H9 (cell line): ENCODE measurements around the gene C14orf132. TPM values are rescaled to one million over a fixed set of nuclear protein-coding genes. Genes with fewer than 3 reads are reported as not detected.

ENCODE experiments used
- DNase-seq: peaks from one replicate; pipeline ENCODE4 v3.0.0-alpha.2; 2017
- H2AFZ ChIP-seq: one replicate; pipeline ENCODE4 v1.6.1; 2013; ENCODE audit warnings: mild to moderate bottlenecking, low read length, control low read depth, moderate library complexity
- H2AK5ac ChIP-seq: 2 replicates; pipeline ENCODE4 v1.6.1; 2013; ENCODE audit warnings: low read length, control low read depth, mixed read lengths; ENCODE audit not compliant: insufficient read length
- H2BK120ac ChIP-seq: one replicate; pipeline ENCODE4 v1.6.1; 2013; ENCODE audit warnings: low read depth, mild to moderate bottlenecking, low read length, control low read depth, inconsistent platforms; ENCODE audit not compliant: poor library complexity, severe bottlenecking
- H2BK12ac ChIP-seq: 2 replicates; pipeline ENCODE4 v1.6.1; 2013; ENCODE audit warnings: low read length, control low read depth, mixed read lengths, low read depth; ENCODE audit not compliant: insufficient read length
- H2BK15ac ChIP-seq: 2 replicates; pipeline ENCODE4 v1.6.1; 2013; ENCODE audit warnings: low read depth, low read length, control low read depth
- H2BK20ac ChIP-seq: one replicate; pipeline ENCODE4 v1.6.1; 2013; ENCODE audit warnings: low read depth, mild to moderate bottlenecking, low read length, control low read depth, inconsistent platforms; ENCODE audit not compliant: poor library complexity, severe bottlenecking
- H2BK5ac ChIP-seq: 2 replicates; pipeline ENCODE4 v1.6.1; 2013; ENCODE audit warnings: low read length, control low read depth, mixed read lengths; ENCODE audit not compliant: insufficient read length
- H3K14ac ChIP-seq: 2 replicates; pipeline ENCODE4 v1.6.1; 2013; ENCODE audit warnings: low read length, control low read depth; ENCODE audit not compliant: insufficient read depth
- H3K18ac ChIP-seq: 2 replicates; pipeline ENCODE4 v1.6.1; 2013; ENCODE audit warnings: low read depth, mild to moderate bottlenecking, mixed read lengths, low read length, control low read depth; ENCODE audit not compliant: insufficient read length
- H3K23ac ChIP-seq: 2 replicates; pipeline ENCODE4 v1.6.1; 2013; ENCODE audit warnings: low read length, control low read depth, mixed read lengths, low read depth; ENCODE audit not compliant: insufficient read length
- H3K23me2 ChIP-seq: 2 replicates; pipeline ENCODE4 v1.6.1; 2013; ENCODE audit warnings: low read depth, mild to moderate bottlenecking, mixed read lengths, low read length, control low read depth; ENCODE audit not compliant: insufficient read length, poor library complexity, severe bottlenecking
- H3K27ac ChIP-seq: 2 replicates; pipeline ENCODE4 v1.5.1; 2013; ENCODE audit warnings: low read length, control low read depth, mixed read lengths, low read depth; ENCODE audit not compliant: insufficient read length
- H3K27me3 ChIP-seq: 2 replicates; pipeline ENCODE4 v1.6.1; 2013; ENCODE audit warnings: low read length, control low read depth, inconsistent platforms; ENCODE audit not compliant: insufficient read depth
- H3K4ac ChIP-seq: 2 replicates; pipeline ENCODE4 v1.6.1; 2013; ENCODE audit warnings: low read depth, mild to moderate bottlenecking, control low read depth, inconsistent platforms, low read length, moderate library complexity
- H3K4me1 ChIP-seq: 2 replicates; pipeline ENCODE4 v1.6.1; 2013; ENCODE audit warnings: low read length, control low read depth, inconsistent platforms; ENCODE audit not compliant: insufficient read depth
- H3K4me2 ChIP-seq: 2 replicates; pipeline ENCODE4 v1.6.1; 2013; ENCODE audit warnings: low read length, control low read depth, mixed read lengths; ENCODE audit not compliant: insufficient read length, insufficient read depth
- H3K56ac ChIP-seq: 2 replicates; pipeline ENCODE4 v1.6.1; 2013; ENCODE audit warnings: low read depth, mild to moderate bottlenecking, mixed read lengths, low read length, control low read depth; ENCODE audit not compliant: insufficient read length
- H3K79me1 ChIP-seq: 2 replicates; pipeline ENCODE4 v1.6.1; 2013; ENCODE audit warnings: low read depth, mild to moderate bottlenecking, moderate library complexity, low read length, control low read depth, inconsistent platforms; ENCODE audit not compliant: insufficient read depth, poor library complexity, severe bottlenecking
- H3K79me2 ChIP-seq: 2 replicates; pipeline ENCODE4 v1.6.1; 2013; ENCODE audit warnings: low read length, control low read depth, inconsistent platforms; ENCODE audit not compliant: insufficient read depth
- H3K9ac ChIP-seq: 2 replicates; pipeline ENCODE4 v1.6.1; 2013; ENCODE audit warnings: low read length, control low read depth, mixed read lengths; ENCODE audit not compliant: insufficient read length; ENCODE audit errors: extremely low read depth
- H3K9me3 ChIP-seq: one replicate; pipeline ENCODE4 v1.6.1; 2013; ENCODE audit warnings: low read depth, low read length, inconsistent platforms; ENCODE audit not compliant: control insufficient read depth
- H3T11ph ChIP-seq: one replicate; pipeline ENCODE4 v1.6.1; 2013; ENCODE audit warnings: mild to moderate bottlenecking, low read length, control low read depth, inconsistent platforms
- H4K20me1 ChIP-seq: one replicate; pipeline ENCODE4 v1.6.1; 2013; ENCODE audit not compliant: control insufficient read depth, insufficient read length, insufficient read depth
- H4K5ac ChIP-seq: 2 replicates; pipeline ENCODE4 v1.6.1; 2013; ENCODE audit warnings: low read depth, mild to moderate bottlenecking, mixed read lengths, low read length, control low read depth; ENCODE audit not compliant: insufficient read length
- H4K8ac ChIP-seq: replicated peaks from 2 replicates; pipeline ENCODE4 v1.6.1; 2013; ENCODE audit warnings: low read length, control low read depth, mixed read lengths, low read depth; ENCODE audit not compliant: insufficient read length
- H4K91ac ChIP-seq: 2 replicates; pipeline ENCODE4 v1.6.1; 2013; ENCODE audit warnings: low read depth, mild to moderate bottlenecking, moderate library complexity, mixed read lengths, low read length, control low read depth; ENCODE audit not compliant: insufficient read length
- H3K27ac Mint-ChIP-seq, 3 experiments: 2 replicates in 2 of 3; 3 replicates in 1 of 3; pipeline ENCODE4 v1.8.0; 2020 to 2021; ENCODE audit warnings: mixed read lengths in 3 of 3, mild to moderate bottlenecking in 1 of 3, moderate library complexity in 1 of 3
- H3K27me3 Mint-ChIP-seq: 2 replicates; pipeline ENCODE4 v1.8.0; 2021; ENCODE audit warnings: low read depth, mild to moderate bottlenecking, moderate library complexity, mixed read lengths
- H3K36me3 Mint-ChIP-seq, 3 experiments: 2 replicates in 2 of 3; 3 replicates in 1 of 3; pipeline ENCODE4 v1.8.0; 2020 to 2021; ENCODE audit warnings: low read depth in 3 of 3, mixed read lengths in 3 of 3; ENCODE audit not compliant: insufficient read depth in 1 of 3
- H3K4me1 Mint-ChIP-seq, 2 experiments: 2 replicates each; pipeline ENCODE4 v1.8.0; 2020; ENCODE audit warnings: mixed read lengths in 2 of 2
- H3K4me3 Mint-ChIP-seq, 2 experiments: 2 replicates in 1 of 2; 3 replicates in 1 of 2; pipeline ENCODE4 v1.8.0; 2020 to 2021; ENCODE audit warnings: mild to moderate bottlenecking in 2 of 2, mixed read lengths in 2 of 2, moderate library complexity in 1 of 2
- H3K9me3 Mint-ChIP-seq, 2 experiments: 2 replicates in 1 of 2; 3 replicates in 1 of 2; pipeline ENCODE4 v1.8.0; 2020; ENCODE audit warnings: mild to moderate bottlenecking in 2 of 2, mixed read lengths in 2 of 2, moderate library complexity in 1 of 2
- CTCF ChIP-seq: fragments of 200-600 bp; sonication (generic); conservative IDR thresholded peaks from 3 replicates; pipeline ENCODE4 v1.8.0; 2021; ENCODE audit warnings: antibody characterized with exemption, mild to moderate bottlenecking
- WGBS: extraction: QIAGEN DNeasy Blood & Tissue Kit; methylation state at CpG from one replicate; pipeline ENCODE4 v1.1.7; 2013; ENCODE audit warnings: missing lambda C conversion rate, low lambda C conversion rate, mixed read lengths; ENCODE audit not compliant: insufficient read length; ENCODE audit errors: extremely low coverage; 5-methylcytosine and 5-hydroxymethylcytosine counted together
- total RNA-seq: library from RNA; stranded (reverse); gene quantifications from 2 replicates; pipeline ENCODE4 v1.2.1, GENCODE V29; 2021

Gene C14orf132
- total RNA-seq, 1 experiment from 2014 or later, result 5.7 TPM

- no peak overlapping the region for H2AK5ac ChIP-seq
- Mint-ChIP-seq H3K4me3 (no peak overlapping the region; a peak in 1 of 5 replicates), H3K9me3 (peaks cover 30 to 34% of the 10 kb centered on the region in 2 experiments), H3K36me3 (peaks cover 20 to 38% (median 29%) of the 10 kb centered on the region in 3 experiments), H3K27ac (peak overlapping the region; percentile 83 to 97 (median 85)), H3K27me3 (peaks cover 9% of the 10 kb centered on the region), H3K4me1 (peaks cover 20 to 21% of the 10 kb centered on the region in 2 experiments)
- H4K5ac ChIP-seq, result no peak overlapping the region
- H3K79me2 ChIP-seq, result no peaks in the 10 kb centered on the region
- TF ChIP-seq CTCF, result peak; percentile 98
- H2BK12ac ChIP-seq, result peak overlapping the region; percentile 43
- H3K4me2 ChIP-seq, result peak overlapping the region; percentile 5
- no peak overlapping the region for H3K27ac ChIP-seq
- peak overlapping the region; percentile 36 for H3K18ac ChIP-seq
- H3K9ac ChIP-seq, result no peak overlapping the region
- no peak overlapping the region; the same call in 1 of the 2 replicates for H3K4ac ChIP-seq
- no peaks in the 10 kb centered on the region for H3K23me2 ChIP-seq
- no peak overlapping the region for H3K23ac ChIP-seq
- H3T11ph ChIP-seq, result no peak overlapping the region
- H2BK20ac ChIP-seq, result no peak overlapping the region
- H4K20me1 ChIP-seq, result no peaks in the 10 kb centered on the region
- peaks cover 9% of the 10 kb centered on the region for H3K9me3 ChIP-seq
- H3K4me1 ChIP-seq, result peaks cover 3% of the 10 kb centered on the region
- peak; percentile 72 for DNase-seq
- H3K27me3 ChIP-seq, result no peaks in the 10 kb centered on the region
- H4K8ac ChIP-seq, result no peak overlapping the region
- no peak overlapping the region for H2AFZ ChIP-seq
- H3K14ac ChIP-seq, result peak overlapping the region; percentile 74; the same call in 1 of the 2 replicates
- no peaks in the 10 kb centered on the region for H3K79me1 ChIP-seq
- H3K56ac ChIP-seq, result no peak overlapping the region
- H2BK5ac ChIP-seq, result no peak overlapping the region
- no peak overlapping the region for H4K91ac ChIP-seq
- no CpG with 5 or more reads among the region's 5 CpGs for WGBS
- H2BK120ac ChIP-seq, result no peak overlapping the region
- H2BK15ac ChIP-seq, result no peak overlapping the region
Observed at GRCh38 chr14:95993768-95994592, 45.2 kb upstream of the C14orf132 start.
